Subcutaneous adipose tissue (tissue), 4 donors: ENCODE data around the gene TIMP4. TPM values are rescaled to one million over a fixed set of nuclear protein-coding genes. Genes with fewer than 3 reads are reported as not detected.

Experiments used
- total RNA-seq, 4 donors: library from RNA; depleted of rRNA; stranded (reverse); fragments of >200 nt; gene quantifications; one replicate each; pipeline ENCODE4 v1.1.0, GENCODE V29; 2016
- TF ChIP-seq, protein P1 (sequence below): fragments of 450-650 bp; IDR thresholded peaks from one replicate; pipeline ENCODE4 v1.5.1; 2016; ENCODE audit warnings: low read depth, mild to moderate bottlenecking, control low read depth, antibody characterized with exemption, moderate library complexity

The TIMP4 gene
- total RNA-seq, 4 donors from 2014 or later: 97.2 to 362 (median 213) TPM

DNA sequence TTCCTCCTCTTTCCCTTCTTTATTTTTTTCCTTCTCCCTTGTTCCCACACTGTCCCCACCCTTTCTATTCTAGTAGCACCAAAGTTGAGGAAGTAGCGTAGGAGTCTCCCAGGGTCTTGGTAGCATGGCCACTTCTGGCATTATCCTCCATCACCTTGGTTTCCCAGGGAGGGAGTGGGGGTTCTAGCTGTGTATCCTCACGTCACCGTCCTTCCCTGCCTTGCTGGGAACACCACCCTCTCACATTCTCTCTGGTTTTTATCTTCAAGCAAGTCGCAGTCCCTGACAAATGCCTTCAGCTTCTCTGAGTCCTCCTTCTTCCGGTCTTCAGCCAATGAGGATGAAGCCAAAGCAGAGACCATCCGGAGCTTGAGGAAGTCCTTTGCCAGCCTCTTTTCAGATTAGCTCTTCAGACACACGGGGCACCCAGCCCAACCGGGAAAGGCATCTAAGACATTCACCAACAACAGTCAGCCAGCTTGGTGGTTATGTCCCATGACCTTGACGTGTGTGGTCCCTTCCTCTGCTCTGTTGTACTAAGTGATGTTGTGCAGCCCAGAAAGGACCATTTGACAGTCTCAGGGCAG is 31.6 kb upstream of the TIMP4 start:
- TF ChIP-seq, protein P1, sequence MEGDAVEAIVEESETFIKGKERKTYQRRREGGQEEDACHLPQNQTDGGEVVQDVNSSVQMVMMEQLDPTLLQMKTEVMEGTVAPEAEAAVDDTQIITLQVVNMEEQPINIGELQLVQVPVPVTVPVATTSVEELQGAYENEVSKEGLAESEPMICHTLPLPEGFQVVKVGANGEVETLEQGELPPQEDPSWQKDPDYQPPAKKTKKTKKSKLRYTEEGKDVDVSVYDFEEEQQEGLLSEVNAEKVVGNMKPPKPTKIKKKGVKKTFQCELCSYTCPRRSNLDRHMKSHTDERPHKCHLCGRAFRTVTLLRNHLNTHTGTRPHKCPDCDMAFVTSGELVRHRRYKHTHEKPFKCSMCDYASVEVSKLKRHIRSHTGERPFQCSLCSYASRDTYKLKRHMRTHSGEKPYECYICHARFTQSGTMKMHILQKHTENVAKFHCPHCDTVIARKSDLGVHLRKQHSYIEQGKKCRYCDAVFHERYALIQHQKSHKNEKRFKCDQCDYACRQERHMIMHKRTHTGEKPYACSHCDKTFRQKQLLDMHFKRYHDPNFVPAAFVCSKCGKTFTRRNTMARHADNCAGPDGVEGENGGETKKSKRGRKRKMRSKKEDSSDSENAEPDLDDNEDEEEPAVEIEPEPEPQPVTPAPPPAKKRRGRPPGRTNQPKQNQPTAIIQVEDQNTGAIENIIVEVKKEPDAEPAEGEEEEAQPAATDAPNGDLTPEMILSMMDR: no peak

DNA sequence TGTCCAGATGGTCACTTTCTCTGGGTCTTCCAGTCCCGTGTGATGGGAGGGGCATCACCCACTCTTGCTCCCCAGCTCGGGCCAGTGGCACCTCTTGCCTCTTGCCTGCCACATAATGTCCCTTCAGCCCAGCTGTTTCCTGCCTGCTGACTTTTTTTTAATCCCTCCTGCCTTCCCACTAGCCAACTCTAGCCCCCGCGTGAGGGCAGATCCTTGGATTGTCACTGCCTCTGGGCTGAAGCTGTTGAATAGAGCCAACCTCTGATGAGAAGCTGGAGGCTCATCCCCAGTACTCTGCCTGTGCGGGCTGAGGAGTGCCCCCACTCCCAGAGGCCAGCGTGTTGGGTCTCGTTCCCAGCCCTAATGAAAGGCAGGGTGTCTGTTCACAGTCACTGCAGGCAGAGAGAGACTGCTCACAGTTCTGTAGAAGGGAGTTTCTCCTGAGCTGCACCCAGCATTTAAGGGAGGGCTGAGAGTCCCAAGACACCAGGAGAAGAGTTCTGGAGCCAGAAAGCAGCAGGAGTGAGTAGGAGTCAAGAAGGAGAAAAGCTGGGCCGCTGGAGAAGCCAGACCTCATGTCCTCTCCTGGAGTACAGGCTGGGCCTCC is 30.1 kb upstream of the TIMP4 start:
- TF ChIP-seq, protein P1: no peak

DNA sequence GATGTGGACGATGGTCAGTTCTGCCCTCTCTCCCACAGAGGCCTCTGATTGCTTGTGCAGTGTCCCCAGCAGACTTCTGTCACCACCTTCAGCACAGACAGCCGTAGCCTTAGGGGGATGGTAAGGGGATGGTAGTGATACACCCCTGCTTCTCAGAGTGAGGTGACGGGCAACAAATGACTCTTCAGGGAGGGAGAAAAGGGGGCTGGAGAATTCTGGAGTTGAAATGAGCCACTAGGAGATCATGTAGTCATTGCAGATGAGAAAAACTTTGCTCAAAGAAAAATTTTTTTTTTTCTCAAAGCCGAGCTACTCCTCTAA is 29.6 kb upstream of the TIMP4 start:
- TF ChIP-seq, protein P1: no peak

DNA sequence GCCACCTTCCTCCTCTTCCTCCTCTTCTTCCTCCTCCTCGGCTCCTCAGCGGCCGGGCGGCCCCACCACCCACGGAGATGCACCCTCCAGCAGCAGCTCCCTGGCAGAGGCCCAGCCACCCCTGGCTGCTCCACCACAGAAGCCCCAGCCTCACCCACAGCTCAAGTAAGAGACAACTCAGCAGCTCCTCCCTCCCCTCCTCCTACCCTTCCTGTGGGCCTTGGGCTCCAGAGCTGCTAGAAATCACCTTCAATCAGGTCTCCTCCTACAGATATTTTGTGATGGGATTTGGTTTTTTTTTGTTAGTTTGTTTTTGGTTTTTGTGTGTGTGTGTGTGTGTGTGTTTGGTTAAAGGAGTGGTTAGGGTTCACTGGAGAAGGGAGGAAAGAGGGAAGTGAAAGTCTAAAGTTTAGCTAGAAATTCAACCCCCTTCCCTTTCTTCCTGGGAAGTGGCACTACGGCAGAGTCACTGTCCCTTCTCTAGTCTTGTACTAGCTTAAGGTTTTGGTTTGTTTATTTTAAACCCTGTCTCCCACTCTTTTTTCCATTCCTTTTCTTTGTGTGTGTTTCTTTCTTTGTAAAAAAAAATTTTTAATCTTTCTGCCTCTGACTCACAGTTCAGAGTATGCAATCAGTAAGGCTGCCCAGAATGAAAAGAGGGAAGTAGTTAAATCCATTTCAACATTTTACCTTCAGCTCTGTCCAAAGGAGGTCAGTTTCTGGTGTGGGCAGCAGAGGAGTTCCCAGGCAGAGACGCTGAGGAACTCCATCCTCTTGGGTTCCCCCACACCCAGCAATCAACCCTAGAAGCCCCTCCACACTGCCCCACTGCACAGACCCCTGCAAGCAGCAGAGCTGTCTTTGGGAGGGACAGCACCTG is 29.0 kb upstream of the TIMP4 start:
- TF ChIP-seq, protein P1: no peak

DNA sequence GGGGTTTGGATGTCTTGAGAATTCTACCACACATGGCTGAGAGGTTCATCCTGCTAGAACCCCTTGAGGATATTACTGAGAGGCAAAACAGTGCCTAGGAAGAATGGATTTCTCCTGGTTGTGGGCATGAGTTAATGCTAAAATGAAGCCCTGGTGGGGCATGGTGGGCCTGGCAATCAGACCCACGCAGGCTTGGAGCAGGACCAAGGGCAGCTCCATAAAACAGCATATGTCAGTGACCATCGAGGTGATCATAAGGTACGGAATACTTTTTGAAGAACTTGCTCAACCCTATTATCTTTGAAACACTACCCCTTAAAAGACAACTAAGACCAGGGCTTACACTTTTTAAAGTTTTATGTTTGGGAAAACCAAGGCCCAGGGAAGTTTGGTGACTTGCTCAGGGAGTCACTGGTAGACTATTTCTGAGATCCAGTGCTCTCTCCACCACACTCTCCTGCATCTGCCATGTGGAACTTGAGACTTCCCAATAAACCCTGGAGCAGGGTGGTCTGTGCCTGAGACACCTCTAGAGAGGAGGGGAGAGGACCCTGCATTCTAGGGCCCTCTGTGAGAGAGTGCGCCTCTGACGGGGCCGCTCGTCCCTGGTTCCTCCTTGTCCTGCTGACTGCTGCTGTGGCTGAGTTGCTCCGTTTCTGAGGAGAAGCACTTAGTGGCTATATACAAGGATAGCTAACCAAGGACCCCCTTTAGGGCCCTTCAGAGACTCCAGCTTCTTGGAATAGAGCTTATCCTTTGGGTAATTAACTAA is 28.0 kb upstream of the TIMP4 start:
- TF ChIP-seq, protein P1: no peak

DNA sequence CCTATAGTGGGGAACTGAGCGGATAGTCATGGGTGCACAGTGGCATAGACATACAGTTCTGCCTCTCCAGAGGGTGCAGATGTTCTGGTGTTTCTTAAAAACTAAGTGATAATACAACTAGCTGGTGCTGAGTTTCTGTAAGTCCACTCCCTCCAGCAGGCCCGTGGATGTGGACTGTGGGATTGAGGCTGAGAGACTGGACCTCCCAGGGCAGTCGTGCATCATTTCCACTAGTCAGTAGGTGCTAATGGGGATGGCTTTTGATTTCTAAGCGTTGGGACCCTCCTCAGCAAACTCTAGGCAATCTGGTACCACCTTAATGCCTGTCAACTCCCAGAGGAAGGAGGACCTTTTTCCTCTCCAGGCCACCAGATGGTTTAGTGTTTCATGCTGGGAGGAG is 27.3 kb upstream of the TIMP4 start:
- TF ChIP-seq, protein P1: no peak
